Lower lobe of right lung (tissue), 2 donors: Measurements from ENCODE around the gene NAALADL1. TPM values are rescaled to one million over a fixed set of nuclear protein-coding genes. Genes with fewer than 3 reads are reported as not detected.

ENCODE experiments used
- ATAC-seq, 2 donors: fragments of 200-7000 bp; cut with Tn5 transposase; one replicate each; pipeline ENCODE4 v1.9.1; 2020 to 2022; ENCODE audit warnings: mild to moderate bottlenecking in 2 of 2, moderate library complexity in 2 of 2
- DNase-seq: peaks from one replicate; pipeline ENCODE4 v3.0.0-alpha.2; 2020
- H3K27ac ChIP-seq: fragments of 200-600 bp; one replicate; pipeline ENCODE4 v1.8.0; 2022
- H3K27me3 ChIP-seq: fragments of 200-600 bp; one replicate; pipeline ENCODE4 v1.8.0; 2022; ENCODE audit warnings: low read depth
- H3K36me3 ChIP-seq: fragments of 200-600 bp; one replicate; pipeline ENCODE4 v1.8.0; 2022; ENCODE audit warnings: mild to moderate bottlenecking
- H3K4me1 ChIP-seq: fragments of 200-600 bp; one replicate; pipeline ENCODE4 v1.8.0; 2022
- H3K4me3 ChIP-seq: fragments of 200-600 bp; one replicate; pipeline ENCODE4 v1.8.0; 2022; ENCODE audit warnings: mild to moderate bottlenecking
- H3K9me3 ChIP-seq: fragments of 200-600 bp; one replicate; pipeline ENCODE4 v1.8.0; 2022
- intact Hi-C: fragments of 100-400 bp; cut with DNase I; formaldehyde crosslinking; loops from one replicate; pipeline ENCODE4 v1.11.0; 2022
- long read RNA-seq: library from polyadenylated mRNA; unstranded; transcript quantifications from one replicate; pipeline ENCODE4 v2.0.0, GENCODE V29; 2021
- total RNA-seq: library from RNA; stranded (reverse); fragmentation: NEBNext Ultra II Directional; extraction: Animal tissue kit (Norgen Biotek cat#: 25700); gene quantifications from one replicate; pipeline ENCODE4 v1.2.1, GENCODE V29; 2021
- TF ChIP-seq, protein P1 (sequence below): fragments of 200-600 bp; IDR thresholded peaks from one replicate; pipeline ENCODE4 v1.8.0; 2022; ENCODE audit warnings: antibody characterized with exemption, mild to moderate bottlenecking
- donor health status: DM: no; HTN: yes; CAD: no; lungs with severe emphysema.

The NAALADL1 gene, protein sequence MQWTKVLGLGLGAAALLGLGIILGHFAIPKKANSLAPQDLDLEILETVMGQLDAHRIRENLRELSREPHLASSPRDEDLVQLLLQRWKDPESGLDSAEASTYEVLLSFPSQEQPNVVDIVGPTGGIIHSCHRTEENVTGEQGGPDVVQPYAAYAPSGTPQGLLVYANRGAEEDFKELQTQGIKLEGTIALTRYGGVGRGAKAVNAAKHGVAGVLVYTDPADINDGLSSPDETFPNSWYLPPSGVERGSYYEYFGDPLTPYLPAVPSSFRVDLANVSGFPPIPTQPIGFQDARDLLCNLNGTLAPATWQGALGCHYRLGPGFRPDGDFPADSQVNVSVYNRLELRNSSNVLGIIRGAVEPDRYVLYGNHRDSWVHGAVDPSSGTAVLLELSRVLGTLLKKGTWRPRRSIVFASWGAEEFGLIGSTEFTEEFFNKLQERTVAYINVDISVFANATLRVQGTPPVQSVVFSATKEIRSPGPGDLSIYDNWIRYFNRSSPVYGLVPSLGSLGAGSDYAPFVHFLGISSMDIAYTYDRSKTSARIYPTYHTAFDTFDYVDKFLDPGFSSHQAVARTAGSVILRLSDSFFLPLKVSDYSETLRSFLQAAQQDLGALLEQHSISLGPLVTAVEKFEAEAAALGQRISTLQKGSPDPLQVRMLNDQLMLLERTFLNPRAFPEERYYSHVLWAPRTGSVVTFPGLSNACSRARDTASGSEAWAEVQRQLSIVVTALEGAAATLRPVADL
- 12.2 TPM for total RNA-seq
- long read RNA-seq, transcript NAALADL1-206 (5 exons, 800 nt), result major isoform, 5 of 10 reads
- long read RNA-seq, partial matches to known transcripts, result 0 of 10 reads
- long read RNA-seq, other reads (novel, unspliced or antisense), result 3 of 10 reads

GRCh38 chr11:65058419-65059054 lies at the start of gene NAALADL1:
NAALADL1 (minus strand) TSS chr11:65058553; CDS start chr11:65058521, 32 bp downstream.
- intact Hi-C loops, result no loop called here
- no peaks in the 10 kb centered on the region for H3K4me1 ChIP-seq

DNA sequence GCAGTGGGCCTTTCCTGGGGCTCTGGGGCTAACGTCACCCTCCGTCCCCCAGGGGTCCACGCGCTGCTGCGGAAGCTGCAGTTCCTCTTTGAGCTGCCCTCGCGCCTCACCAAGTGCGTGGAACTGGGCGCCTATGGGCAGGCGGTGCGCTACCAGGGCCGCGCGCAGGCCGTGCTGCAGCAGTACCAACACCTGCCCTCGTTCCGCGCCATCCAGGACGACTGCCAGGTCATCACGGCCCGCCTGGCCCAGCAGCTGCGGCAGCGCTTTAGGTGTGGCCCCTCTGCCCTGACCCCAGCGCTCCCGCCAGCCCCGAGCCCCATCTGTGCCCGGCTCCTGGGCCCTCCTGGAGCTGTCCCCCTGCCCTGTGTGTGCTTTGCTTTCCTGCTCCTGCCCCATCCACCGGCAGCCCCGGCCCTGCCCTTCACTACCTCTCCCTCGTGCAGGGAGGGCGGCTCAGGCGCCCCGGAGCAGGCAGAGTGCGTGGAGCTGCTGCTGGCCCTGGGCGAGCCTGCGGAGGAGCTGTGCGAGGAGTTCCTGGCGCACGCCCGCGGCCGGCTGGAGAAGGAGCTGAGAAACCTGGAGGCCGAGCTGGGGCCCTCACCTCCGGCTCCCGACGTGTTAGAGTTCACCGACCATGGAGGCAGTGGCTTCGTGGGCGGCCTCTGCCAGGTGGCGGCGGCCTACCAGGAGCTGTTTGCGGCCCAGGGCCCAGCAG lies 49.6 kb upstream of the NAALADL1 start:
- intact Hi-C loops, result no loop called here
- no peak for ATAC-seq
- Histone ChIP-seq H3K9me3 (no peaks in the 10 kb centered on the region), H3K4me1 (peaks cover 39% of the 10 kb centered on the region), H3K27me3 (no peaks in the 10 kb centered on the region), H3K4me3 (no peak overlapping the region), H3K36me3 (peaks cover 42% of the 10 kb centered on the region), H3K27ac (no peak overlapping the region)
- TF ChIP-seq, protein P1, sequence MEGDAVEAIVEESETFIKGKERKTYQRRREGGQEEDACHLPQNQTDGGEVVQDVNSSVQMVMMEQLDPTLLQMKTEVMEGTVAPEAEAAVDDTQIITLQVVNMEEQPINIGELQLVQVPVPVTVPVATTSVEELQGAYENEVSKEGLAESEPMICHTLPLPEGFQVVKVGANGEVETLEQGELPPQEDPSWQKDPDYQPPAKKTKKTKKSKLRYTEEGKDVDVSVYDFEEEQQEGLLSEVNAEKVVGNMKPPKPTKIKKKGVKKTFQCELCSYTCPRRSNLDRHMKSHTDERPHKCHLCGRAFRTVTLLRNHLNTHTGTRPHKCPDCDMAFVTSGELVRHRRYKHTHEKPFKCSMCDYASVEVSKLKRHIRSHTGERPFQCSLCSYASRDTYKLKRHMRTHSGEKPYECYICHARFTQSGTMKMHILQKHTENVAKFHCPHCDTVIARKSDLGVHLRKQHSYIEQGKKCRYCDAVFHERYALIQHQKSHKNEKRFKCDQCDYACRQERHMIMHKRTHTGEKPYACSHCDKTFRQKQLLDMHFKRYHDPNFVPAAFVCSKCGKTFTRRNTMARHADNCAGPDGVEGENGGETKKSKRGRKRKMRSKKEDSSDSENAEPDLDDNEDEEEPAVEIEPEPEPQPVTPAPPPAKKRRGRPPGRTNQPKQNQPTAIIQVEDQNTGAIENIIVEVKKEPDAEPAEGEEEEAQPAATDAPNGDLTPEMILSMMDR, result no peak
- DNase-seq, result no peak

More at GRCh38 chr11:65058419-65059054, at the start of gene NAALADL1:
- TF ChIP-seq, protein P1, result no peak
- Histone ChIP-seq H3K36me3 (no peaks in the 10 kb centered on the region), H3K9me3 (no peaks in the 10 kb centered on the region), H3K27ac (no peak within 1 kb of the TSS), H3K4me3 (no peak within 1 kb of the TSS), H3K27me3 (no peaks in the 10 kb centered on the region)
- no peak for ATAC-seq
- DNase-seq, result no peak

DNA sequence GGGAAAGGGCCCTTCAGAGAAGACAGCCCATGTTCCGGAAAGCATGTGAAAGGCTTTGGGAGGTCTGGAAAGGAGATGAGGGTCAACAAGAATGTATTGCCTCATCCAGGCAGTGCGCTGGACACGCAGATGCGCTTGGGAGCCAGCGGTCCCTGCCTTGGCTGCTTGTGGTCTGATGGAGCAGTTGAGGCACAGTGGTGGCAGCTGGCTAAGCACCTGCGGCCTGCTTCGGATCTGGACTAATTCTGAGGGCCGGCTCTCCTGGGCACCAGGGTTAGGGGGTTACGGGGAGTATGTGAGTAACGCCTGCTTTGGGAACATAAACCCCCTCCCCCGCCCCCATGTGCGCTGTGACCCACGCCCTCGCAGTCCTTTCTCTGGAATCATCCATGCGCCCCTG lies 48.7 kb upstream of the NAALADL1 start:
- H3K9me3 ChIP-seq, result no peaks in the 10 kb centered on the region
- DNase-seq, result no peak
- TF ChIP-seq, protein P1, result no peak

DNA sequence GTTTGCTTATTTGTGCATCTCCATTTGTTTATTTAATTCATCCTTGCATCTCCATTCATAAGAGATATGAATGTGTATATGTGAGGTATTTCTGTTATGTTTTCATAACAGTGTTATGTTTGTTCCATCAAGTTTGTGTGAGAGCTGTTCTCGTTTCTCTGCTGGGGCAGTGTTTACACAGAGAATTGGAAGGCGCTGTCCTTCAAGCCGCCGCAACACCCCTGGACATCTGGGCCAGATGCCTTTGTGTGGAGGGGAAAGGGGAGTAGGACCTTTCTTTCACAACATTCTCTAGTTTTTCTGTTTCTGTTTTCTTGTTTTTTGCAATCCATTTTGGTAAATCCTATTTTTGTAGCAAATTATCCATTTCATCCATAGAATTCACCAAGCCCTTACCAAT lies 46.3 kb upstream of the NAALADL1 start:
- Histone ChIP-seq H3K36me3 (peaks cover 43% of the 10 kb centered on the region), H3K9me3 (no peaks in the 10 kb centered on the region), H3K27ac (peak overlapping the region; percentile 60), H3K4me1 (peaks cover 18% of the 10 kb centered on the region), H3K4me3 (no peak overlapping the region), H3K27me3 (no peaks in the 10 kb centered on the region)
- intact Hi-C loops, result no loop called here
- no peak for DNase-seq
- ATAC-seq, result no peak
- TF ChIP-seq, protein P1, result no peak

More for the DNA sequence above, 48.7 kb upstream of the NAALADL1 start:
- Histone ChIP-seq H3K27me3 (no peaks in the 10 kb centered on the region), H3K4me3 (no peak overlapping the region), H3K36me3 (peaks cover 48% of the 10 kb centered on the region), H3K4me1 (peaks cover 35% of the 10 kb centered on the region), H3K27ac (no peak overlapping the region)
- no peak for ATAC-seq
- intact Hi-C loops, result no loop called here

DNA sequence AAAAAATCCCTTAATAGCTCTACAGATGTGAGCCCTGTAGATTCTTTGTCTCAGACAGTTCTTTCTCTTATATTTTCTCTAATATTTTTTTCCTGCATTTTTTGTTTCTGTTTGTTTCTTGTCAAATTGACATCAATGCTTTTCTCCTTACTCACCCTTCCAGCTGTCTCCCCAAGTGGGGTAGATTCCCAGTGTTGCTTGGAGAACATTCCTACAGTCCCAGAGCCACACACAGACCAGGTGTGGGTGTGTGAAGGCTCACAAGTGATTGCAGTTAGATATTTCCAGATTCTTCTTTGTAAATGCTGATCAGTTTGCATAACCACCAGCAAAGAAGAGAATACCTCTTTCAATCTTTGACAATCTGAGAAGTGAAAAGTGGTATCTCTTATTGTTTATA lies 45.1 kb upstream of the NAALADL1 start:
- H3K4me3 ChIP-seq, result no peak overlapping the region
- H3K4me1 ChIP-seq, result peaks cover 21% of the 10 kb centered on the region
- intact Hi-C loops, result no loop called here
- H3K27ac ChIP-seq, result no peak overlapping the region
- no peak for ATAC-seq
- H3K27me3 ChIP-seq, result no peaks in the 10 kb centered on the region
- H3K36me3 ChIP-seq, result peaks cover 34% of the 10 kb centered on the region
- TF ChIP-seq, protein P1, result no peak
- no peaks in the 10 kb centered on the region for H3K9me3 ChIP-seq
- DNase-seq, result no peak
